Activated naive CD4-positive, alpha-beta T cell treated with anti-CD3 and anti-CD28 coated beads, Interleukin-2, amount 50 U/mL, for 16 hours (primary cell): ENCODE results near the gene SULF2.
A peak's percentile ranks its signal among the peaks of the same experiment; 100 is the strongest.

Experiments used
- DNase-seq: peaks from one replicate; pipeline ENCODE4 v3.0.0-alpha.2; 2020

SULF2 gene

GRCh38 chr20:47642118-47642517, 143.2 kb downstream of the SULF2 start:
- no peak for DNase-seq

- DNase-seq, result no peak
These were observed 146.4 kb downstream of the SULF2 start for GRCh38 chr20:47638851-47639250.

GRCh38 chr20:47635256-47635655, 150.0 kb downstream of the SULF2 start:
- no peak for DNase-seq

- DNase-seq, result no peak
These were observed 154.2 kb downstream of the SULF2 start for GRCh38 chr20:47631078-47631477.

GRCh38 chr20:47629907-47630306, 155.4 kb downstream of the SULF2 start:
- no peak for DNase-seq

- DNase-seq, result no peak
These were observed 157.7 kb downstream of the SULF2 start for GRCh38 chr20:47627540-47627939.

GRCh38 chr20:47623206-47623605, 162.1 kb downstream of the SULF2 start:
- DNase-seq, result no peak

GRCh38 chr20:47622118-47622665, 163.1 kb downstream of the SULF2 start:
- no peak for DNase-seq

- no peak for DNase-seq
These were observed 164.2 kb downstream of the SULF2 start for GRCh38 chr20:47620808-47621805.

GRCh38 chr20:47618479-47618878, 166.8 kb downstream of the SULF2 start:
- DNase-seq, result no peak

GRCh38 chr20:47614703-47615309, 170.5 kb downstream of the SULF2 start:
- no peak for DNase-seq

GRCh38 chr20:47612670-47613069, 172.6 kb downstream of the SULF2 start:
- DNase-seq, result no peak

- no peak for DNase-seq
These were observed 173.5 kb downstream of the SULF2 start for GRCh38 chr20:47611785-47612184.

- DNase-seq, result no peak
These were observed 174.4 kb downstream of the SULF2 start for GRCh38 chr20:47610945-47611250.

GRCh38 chr20:47610247-47610944, 174.9 kb downstream of the SULF2 start:
- peak; percentile 68 for DNase-seq

- DNase-seq, result no peak
These were observed 176.3 kb downstream of the SULF2 start for GRCh38 chr20:47609001-47609400.
